ENCODE results near the gene ASIC4.

DNA sequence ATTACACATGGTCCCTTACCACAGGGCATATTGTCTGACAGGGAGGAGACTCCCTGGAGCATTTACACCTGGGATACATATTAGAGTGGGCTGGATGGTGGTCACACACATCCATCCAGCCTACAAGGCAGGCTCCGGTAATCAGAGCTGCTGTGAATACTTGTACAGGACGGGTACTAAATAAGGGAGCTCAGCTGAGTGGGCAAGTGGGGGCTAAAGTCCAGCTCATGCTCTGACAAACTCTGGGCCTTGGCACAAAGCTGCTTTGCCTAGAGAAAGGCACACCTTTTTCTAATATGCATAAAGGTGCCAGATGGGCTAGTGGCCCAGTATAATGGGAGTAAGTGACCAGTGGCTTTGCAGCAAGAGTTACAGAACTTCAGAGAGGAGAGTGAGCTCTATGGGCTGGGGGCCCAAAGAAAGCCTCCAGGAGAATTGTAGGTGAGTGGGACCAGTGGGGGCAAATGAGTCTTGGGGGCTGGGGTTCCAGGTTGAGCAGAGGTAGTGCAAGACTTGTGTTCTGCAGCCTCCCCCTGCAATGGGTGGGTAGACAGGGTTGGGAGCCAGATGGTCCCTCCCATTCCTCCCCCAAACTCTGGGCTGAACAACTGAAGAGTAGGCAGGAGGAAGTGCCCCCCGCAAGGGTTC lies 31.1 kb downstream of the ASIC4 start:
- TF ChIP-seq, protein P1, sequence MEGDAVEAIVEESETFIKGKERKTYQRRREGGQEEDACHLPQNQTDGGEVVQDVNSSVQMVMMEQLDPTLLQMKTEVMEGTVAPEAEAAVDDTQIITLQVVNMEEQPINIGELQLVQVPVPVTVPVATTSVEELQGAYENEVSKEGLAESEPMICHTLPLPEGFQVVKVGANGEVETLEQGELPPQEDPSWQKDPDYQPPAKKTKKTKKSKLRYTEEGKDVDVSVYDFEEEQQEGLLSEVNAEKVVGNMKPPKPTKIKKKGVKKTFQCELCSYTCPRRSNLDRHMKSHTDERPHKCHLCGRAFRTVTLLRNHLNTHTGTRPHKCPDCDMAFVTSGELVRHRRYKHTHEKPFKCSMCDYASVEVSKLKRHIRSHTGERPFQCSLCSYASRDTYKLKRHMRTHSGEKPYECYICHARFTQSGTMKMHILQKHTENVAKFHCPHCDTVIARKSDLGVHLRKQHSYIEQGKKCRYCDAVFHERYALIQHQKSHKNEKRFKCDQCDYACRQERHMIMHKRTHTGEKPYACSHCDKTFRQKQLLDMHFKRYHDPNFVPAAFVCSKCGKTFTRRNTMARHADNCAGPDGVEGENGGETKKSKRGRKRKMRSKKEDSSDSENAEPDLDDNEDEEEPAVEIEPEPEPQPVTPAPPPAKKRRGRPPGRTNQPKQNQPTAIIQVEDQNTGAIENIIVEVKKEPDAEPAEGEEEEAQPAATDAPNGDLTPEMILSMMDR (conservative IDR thresholded peaks at IDR 0.05; ENCODE audit: low read depth, low read length): no peak
- TF ChIP-seq POLR2A (IDR thresholded peaks at IDR 0.05; ENCODE audit: low read depth, low read length) (no peak), RCOR1 (IDR thresholded peaks at IDR 0.05; ENCODE audit: insufficient replicate concordance, low read length) (no peak), SMC3 (IDR thresholded peaks at IDR 0.05; ENCODE audit: low read depth, low read length) (no peak), MXI1 (IDR thresholded peaks at IDR 0.05; ENCODE audit: borderline replicate concordance, low read depth, low read length) (no peak), RFX5 (IDR thresholded peaks at IDR 0.05; ENCODE audit: low read depth, low read length) (no peak), BHLHE40 (IDR thresholded peaks at IDR 0.05; ENCODE audit: low read depth, low read length) (no peak)
- TF ChIP-seq, protein P2, sequence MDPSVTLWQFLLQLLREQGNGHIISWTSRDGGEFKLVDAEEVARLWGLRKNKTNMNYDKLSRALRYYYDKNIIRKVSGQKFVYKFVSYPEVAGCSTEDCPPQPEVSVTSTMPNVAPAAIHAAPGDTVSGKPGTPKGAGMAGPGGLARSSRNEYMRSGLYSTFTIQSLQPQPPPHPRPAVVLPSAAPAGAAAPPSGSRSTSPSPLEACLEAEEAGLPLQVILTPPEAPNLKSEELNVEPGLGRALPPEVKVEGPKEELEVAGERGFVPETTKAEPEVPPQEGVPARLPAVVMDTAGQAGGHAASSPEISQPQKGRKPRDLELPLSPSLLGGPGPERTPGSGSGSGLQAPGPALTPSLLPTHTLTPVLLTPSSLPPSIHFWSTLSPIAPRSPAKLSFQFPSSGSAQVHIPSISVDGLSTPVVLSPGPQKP (IDR thresholded peaks at IDR 0.05; ENCODE audit: borderline replicate concordance, low read depth, low read length): no peak
